HepG2 (cell line): ENCODE measurements around the gene CAMK2A. TPM values are rescaled to one million over a fixed set of nuclear protein-coding genes. Genes with fewer than 3 reads are reported as not detected.

ENCODE experiments used
- ATAC-seq: fragments of 200-7000 bp; cut with Tn5 transposase; 3 replicates; pipeline ENCODE4 v1.9.1; 2020; ENCODE audit warnings: mild to moderate bottlenecking, moderate library complexity
- BruUV-seq: library from RNA; stranded (reverse); fragments of 400-500 nt; replicated peaks from 2 replicates; lab custom pipeline; 2021; lab: Mats Ljungman, UMichigan
- CTCF ChIA-PET: fragments of 300-600 bp; formaldehyde crosslinking; extraction: SDS; loops from one replicate; lab custom pipeline; 2021; ENCODE audit warnings: low total read pairs, inconsistent platforms, low intra/inter-chr PET ratio; lab: Yijun Ruan, JAX
- POLR2A ChIA-PET: fragments of 350-600 bp; sonication (Branson Sonifier 250); formaldehyde crosslinking; loops from one replicate; lab custom pipeline; 2020; ENCODE audit warnings: antibody characterized with exemption, inconsistent platforms; lab: Yijun Ruan, JAX
- DNase-seq: peaks from one replicate; pipeline ENCODE4 v3.0.0-alpha.2; 2015; ENCODE audit warnings: low spot score
- FAIRE-seq: peaks from 3 replicates; lab custom pipeline; 2011; peaks lifted over from hg19 to GRCh38; lab: Jason Lieb, UNC
- H2AFZ ChIP-seq: one replicate; pipeline ENCODE4 v1.6.1; 2011; ENCODE audit warnings: low read length, inconsistent platforms
- H3K27ac ChIP-seq: fragments of 300-600 bp; 3 replicates; pipeline ENCODE4 v1.8.0; 2011; ENCODE audit warnings: mixed run types, mild to moderate bottlenecking, mixed read lengths, low read length, inconsistent platforms; ENCODE audit not compliant: insufficient read depth; ENCODE audit errors: extremely low read length
- H3K27me3 ChIP-seq, 2 experiments: fragments of 200-600 bp in 1 of 2; 2 replicates in 1 of 2; 3 replicates in 1 of 2; pipeline versions ENCODE4 v1.6.0 to v1.8.0; 2011; ENCODE audit warnings: low read length in 2 of 2, mild to moderate bottlenecking in 2 of 2, moderate library complexity in 2 of 2, inconsistent platforms in 1 of 2; ENCODE audit not compliant: insufficient read depth in 2 of 2, control insufficient read depth in 1 of 2
- H3K36me3 ChIP-seq, 2 experiments: fragments of 200-600 bp in 1 of 2; replicated peaks in 1 of 2; 2 replicates in 1 of 2; 3 replicates in 1 of 2; pipeline versions ENCODE4 v1.5.1 to v1.8.0; 2011; ENCODE audit warnings: low read length in 2 of 2, inconsistent platforms in 1 of 2; ENCODE audit not compliant: insufficient read depth in 2 of 2, control insufficient read depth in 1 of 2
- H3K4me1 ChIP-seq: 2 replicates; pipeline ENCODE4 v1.5.1; 2012; ENCODE audit warnings: low read length, inconsistent platforms; ENCODE audit not compliant: insufficient read depth
- H3K4me2 ChIP-seq: 2 replicates; pipeline ENCODE4 v1.6.0; 2011; ENCODE audit warnings: low read depth, low read length, inconsistent platforms
- H3K4me3 ChIP-seq, 3 experiments: fragments of 200-600 bp in 1 of 3; sonication (generic), shearing (Covaris generic) in 1 of 3; replicated peaks in 1 of 3; 2 replicates each; pipeline ENCODE4 v1.5.1; 2011 to 2016; ENCODE audit warnings: low read length in 3 of 3, inconsistent platforms in 2 of 3, low read depth in 2 of 3, mild to moderate bottlenecking in 2 of 3, control low read depth in 1 of 3, mixed read lengths in 1 of 3; ENCODE audit not compliant: insufficient read depth in 1 of 3
- H3K79me2 ChIP-seq: one replicate; pipeline ENCODE4 v1.6.1; 2011; ENCODE audit warnings: low read length, inconsistent platforms; ENCODE audit not compliant: insufficient read depth
- H3K9ac ChIP-seq: 2 replicates; pipeline ENCODE4 v1.6.0; 2011; ENCODE audit warnings: mild to moderate bottlenecking, low read depth, low read length, inconsistent platforms; ENCODE audit not compliant: insufficient read depth
- H3K9me3 ChIP-seq: 2 replicates; pipeline ENCODE4 v1.5.1; 2012; ENCODE audit warnings: mild to moderate bottlenecking, low read length
- H4K20me1 ChIP-seq: 2 replicates; pipeline ENCODE4 v1.6.0; 2011; ENCODE audit warnings: inconsistent platforms, mild to moderate bottlenecking, low read length, moderate library complexity; ENCODE audit not compliant: insufficient read depth
- ATF7 ChIP-seq, 2 experiments: fragments of 450-650 bp in 1 of 2; sonication (generic) in 1 of 2; formaldehyde crosslinking in 1 of 2; IDR thresholded peaks; 2 replicates each; pipeline versions ENCODE4 v1.4.0 to v1.6.1; 2016 to 2020; ENCODE audit warnings: antibody characterized with exemption in 1 of 2, mild to moderate bottlenecking in 1 of 2, missing genetic modification reagents in 1 of 2
- CBX1 ChIP-seq: IDR thresholded peaks from one replicate; pipeline ENCODE4 v1.6.1; 2016; ENCODE audit warnings: antibody characterized with exemption, low read depth
- CCDC6 ChIP-seq: sonication (generic); formaldehyde crosslinking; IDR thresholded peaks from 2 replicates; pipeline ENCODE4 v1.8.1; 2022; ENCODE audit warnings: mild to moderate bottlenecking, missing genetic modification reagents, moderate library complexity
- MLXIP ChIP-seq: sonication (generic); formaldehyde crosslinking; IDR thresholded peaks from 2 replicates; pipeline ENCODE4 v1.9.0; 2021; ENCODE audit warnings: missing genetic modification reagents, borderline replicate concordance
- NPAS2 ChIP-seq: sonication (generic); formaldehyde crosslinking; IDR thresholded peaks from 2 replicates; pipeline ENCODE4 v1.8.0; 2022; ENCODE audit warnings: mild to moderate bottlenecking, missing genetic modification reagents, borderline replicate concordance
- POLR2A ChIP-seq, 2 experiments: IDR thresholded peaks; 2 replicates each; pipeline ENCODE4 v1.6.1; 2011; ENCODE audit warnings: low read depth in 2 of 2, low read length in 2 of 2, mild to moderate bottlenecking in 1 of 2, moderate library complexity in 1 of 2; ENCODE audit not compliant: insufficient read depth in 1 of 2
- RFX1 ChIP-seq: fragments of 450-650 bp; IDR thresholded peaks from 2 replicates; pipeline ENCODE4 v1.6.1; 2017
- RFX3 ChIP-seq: IDR thresholded peaks from 2 replicates; pipeline ENCODE4 v1.6.1; 2016; ENCODE audit warnings: missing biosample characterization, missing genetic modification reagents
- ZNF124 ChIP-seq: sonication (generic); formaldehyde crosslinking; IDR thresholded peaks from 2 replicates; pipeline ENCODE4 v1.4.0; 2020; ENCODE audit warnings: missing genetic modification reagents
- ZNF282 ChIP-seq: fragments of 450-650 bp; IDR thresholded peaks from 2 replicates; pipeline ENCODE4 v1.6.1; 2018; ENCODE audit not compliant: partially characterized antibody
- ZNF296 ChIP-seq: sonication (generic); formaldehyde crosslinking; conservative IDR thresholded peaks from 2 replicates; pipeline ENCODE4 v1.5.0; 2020; ENCODE audit warnings: mild to moderate bottlenecking, missing genetic modification reagents
- ZNF3 ChIP-seq: IDR thresholded peaks from 2 replicates; pipeline ENCODE4 v1.7.0; 2017; ENCODE audit warnings: inconsistent platforms
- ZNF329 ChIP-seq: sonication (generic); formaldehyde crosslinking; IDR thresholded peaks from 2 replicates; pipeline ENCODE4 v1.9.0; 2021; ENCODE audit warnings: low read depth, mild to moderate bottlenecking, missing genetic modification reagents
- ZNF331 ChIP-seq: sonication (generic); formaldehyde crosslinking; IDR thresholded peaks from 2 replicates; pipeline ENCODE4 v1.4.0; 2020; ENCODE audit warnings: missing genetic modification reagents
- ZNF629 ChIP-seq: sonication (generic); formaldehyde crosslinking; conservative IDR thresholded peaks from 2 replicates; pipeline ENCODE4 v1.5.0; 2020; ENCODE audit warnings: missing genetic modification reagents
- ZNF724P ChIP-seq: sonication (generic); formaldehyde crosslinking; IDR thresholded peaks from 2 replicates; pipeline ENCODE4 v1.8.0; 2022; ENCODE audit warnings: missing genetic modification reagents, borderline replicate concordance
- ZNF740 ChIP-seq: sonication (generic); formaldehyde crosslinking; IDR thresholded peaks from 2 replicates; pipeline ENCODE4 v1.4.0; 2020; ENCODE audit warnings: missing genetic modification reagents
- WGBS: methylation state at CpG from one replicate; pipeline ENCODE4 v1.1.6; 2017; ENCODE audit warnings: low lambda C conversion rate; 5-methylcytosine and 5-hydroxymethylcytosine counted together
- in situ Hi-C: cut with HindIII; loops from 2 replicates; pipeline ENCODE4 v1.10.0; 2017; ENCODE audit warnings: low pct_unique_long_range_greater_than_20kb; ENCODE audit not compliant: extremely low pct_ligation_motif_present
- intact Hi-C: fragments of 100-400 bp; cut with micrococcal nuclease; formaldehyde crosslinking; loops from one replicate; pipeline ENCODE4 v1.10.0; 2022; ENCODE audit not compliant: unreplicated experiment
- polyA plus RNA-seq, 8 experiments: library from polyadenylated mRNA; depleted of rRNA in 3 of 8; stranded (reverse) in 7 of 8; unstranded in 1 of 8; fragments of >200 nt; fragmentation: Illumina TruSeq in 4 of 8; extraction: Trizol in 4 of 8; gene quantifications; 2 replicates each; pipeline versions ENCODE4 v1.2.1 to v1.2.3, GENCODE V29; 2011 to 2016; ENCODE audit warnings: low read depth in 4 of 8, missing spikeins in 1 of 8, mixed read lengths in 1 of 8; ENCODE audit not compliant: insufficient read depth in 1 of 8
- total RNA-seq, 5 experiments: library from RNA; depleted of rRNA; stranded (reverse); fragments of >200 nt; fragmentation: Illumina TruSeq; extraction: Trizol; gene quantifications; 2 replicates each; pipeline ENCODE4 v1.2.3, GENCODE V29; 2016; ENCODE audit warnings: low read depth in 1 of 5
- TF ChIP-seq, protein P1 (sequence below): sonication (generic); formaldehyde crosslinking; IDR thresholded peaks from 2 replicates; pipeline ENCODE4 v1.5.1; 2020; ENCODE audit warnings: mild to moderate bottlenecking, missing genetic modification reagents, borderline replicate concordance

Gene CAMK2A
- total and polyA plus RNA-seq, 2 of the 13 experiments (the other 11 are each of a cell fraction or from before 2014, with no cell fraction given), result 0.11 TPM; not detected in 1

GRCh38 chr5:150255659-150256409 is 33.7 kb downstream of the CAMK2A start:
- no peak overlapping the region for H3K27ac ChIP-seq
- peak overlapping the region; percentile 49 for H3K4me2 ChIP-seq
- peaks cover 51% of the 10 kb centered on the region for H3K4me1 ChIP-seq
- no peak overlapping the region for H2AFZ ChIP-seq
- no TSS peak for BruUV-seq
- intact Hi-C loops, result no loop called here
- DNase-seq, result peak; percentile 64
- H3K79me2 ChIP-seq, result no peaks in the 10 kb centered on the region
- TF ChIP-seq ZNF329, result no peak
- TF ChIP-seq RFX3 (CRISPR knock-in tag), result peak; percentile 75
- no peak for TF ChIP-seq ZNF282
- TF ChIP-seq ATF7 (IDR thresholded peaks at IDR 0.05), result no peak
- TF ChIP-seq ATF7 (CRISPR knock-in tag; IDR thresholded peaks at IDR 0.05), result no peak
- TF ChIP-seq CBX1, result no peak
- TF ChIP-seq CCDC6 (CRISPR knock-in tag), result no peak
- no peak for TF ChIP-seq NPAS2
- TF ChIP-seq POLR2A (IDR thresholded peaks at IDR 0.05; ENCODE audit: insufficient read depth in 1 of 2, low read depth in 2 of 2, low read length in 2 of 2), result no peak
- TF ChIP-seq, protein P1, sequence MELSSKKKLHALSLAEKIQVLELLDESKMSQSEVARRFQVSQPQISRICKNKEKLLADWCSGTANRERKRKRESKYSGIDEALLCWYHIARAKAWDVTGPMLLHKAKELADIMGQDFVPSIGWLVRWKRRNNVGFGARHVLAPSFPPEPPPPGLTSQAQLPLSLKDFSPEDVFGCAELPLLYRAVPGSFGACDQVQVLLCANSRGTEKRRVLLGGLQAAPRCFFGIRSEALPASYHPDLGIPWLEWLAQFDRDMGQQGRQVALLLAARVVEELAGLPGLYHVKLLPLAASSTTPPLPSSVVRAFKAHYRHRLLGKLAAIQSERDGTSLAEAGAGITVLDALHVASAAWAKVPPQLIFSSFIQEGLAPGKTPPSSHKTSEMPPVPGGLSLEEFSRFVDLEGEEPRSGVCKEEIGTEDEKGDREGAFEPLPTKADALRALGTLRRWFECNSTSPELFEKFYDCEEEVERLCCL (CRISPR knock-in tag), result no peak
- peak; percentile 66 for TF ChIP-seq RFX1
- TF ChIP-seq ZNF724P (CRISPR knock-in tag), result no peak
- no peak for TF ChIP-seq ZNF331 (CRISPR knock-in tag)
- TF ChIP-seq ZNF296 (CRISPR knock-in tag), result no peak
- peak; percentile 69 for TF ChIP-seq ZNF629 (CRISPR knock-in tag)
- no peak for TF ChIP-seq ZNF740 (CRISPR knock-in tag)
- TF ChIP-seq ZNF3, result 0 out of 2 replicates have a peak, but pooled peaks have one; percentile 44
- no peak for TF ChIP-seq ZNF124 (CRISPR knock-in tag)
- no peak for TF ChIP-seq MLXIP (CRISPR knock-in tag)
- H3K36me3 ChIP-seq, result no peaks in the 10 kb centered on the region
- ATAC-seq, result peak; percentile 26
- H3K4me3 ChIP-seq, result no peak overlapping the region
- FAIRE-seq, result no peak
- WGBS, result 25% methylated on average over 4 of the region's 6 CpGs
- H4K20me1 ChIP-seq, result no peaks in the 10 kb centered on the region
- POLR2A ChIA-PET, result no interaction called here
- H3K9me3 ChIP-seq, result no peaks in the 10 kb centered on the region
- H3K9ac ChIP-seq, result no peak overlapping the region
- in situ Hi-C loops, result no loop called here
- CTCF ChIA-PET, result interaction anchor here (1.3 kb wide), 1 partner anchor 94 kb away, joined by 5 read pairs; no protein-coding TSS in a partner anchor
- H3K27me3 ChIP-seq, result peaks cover 4 to 20% of the 10 kb centered on the region in 2 experiments; a peak in 4 of 5 replicates
